SKM-1 (cell line): ENCODE measurements around the gene MSI2.

ENCODE experiments used
- DNase-seq: peaks from one replicate; lab custom pipeline; 2025; ENCODE audit not compliant: unreplicated experiment; lab: John Stamatoyannopoulos, UW

MSI2 gene

DNA sequence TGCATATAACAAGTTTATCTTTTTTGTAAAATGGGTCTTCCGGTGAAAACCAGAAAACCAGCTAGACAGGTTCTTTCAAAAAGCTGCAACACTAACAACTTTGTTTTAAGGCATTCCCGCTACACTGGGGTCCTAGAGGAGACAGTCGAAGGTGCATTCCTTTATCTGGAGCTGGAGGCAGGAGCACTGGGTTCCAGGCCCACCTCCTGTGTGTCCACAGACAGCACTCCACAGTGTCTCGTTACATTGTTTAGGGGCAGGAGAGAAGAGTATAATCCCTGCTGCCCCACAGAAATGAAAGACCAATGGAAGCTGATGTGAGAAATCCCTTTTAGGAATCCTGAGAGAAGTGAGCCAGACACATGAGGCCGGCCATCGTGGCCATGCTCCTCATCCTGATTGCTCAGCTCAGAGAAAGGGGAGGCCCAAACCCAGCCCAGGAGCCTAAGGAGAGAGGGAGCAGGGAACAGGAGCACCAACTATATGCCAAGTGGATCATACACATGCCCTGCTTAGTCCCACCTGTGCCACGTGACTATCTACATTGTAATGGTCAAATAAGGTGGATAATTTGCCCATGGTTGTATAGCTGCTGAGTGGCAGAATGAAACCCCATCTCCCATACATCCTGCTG lies 429.3 kb downstream of the MSI2 start:
- DNase-seq: no peak

DNA sequence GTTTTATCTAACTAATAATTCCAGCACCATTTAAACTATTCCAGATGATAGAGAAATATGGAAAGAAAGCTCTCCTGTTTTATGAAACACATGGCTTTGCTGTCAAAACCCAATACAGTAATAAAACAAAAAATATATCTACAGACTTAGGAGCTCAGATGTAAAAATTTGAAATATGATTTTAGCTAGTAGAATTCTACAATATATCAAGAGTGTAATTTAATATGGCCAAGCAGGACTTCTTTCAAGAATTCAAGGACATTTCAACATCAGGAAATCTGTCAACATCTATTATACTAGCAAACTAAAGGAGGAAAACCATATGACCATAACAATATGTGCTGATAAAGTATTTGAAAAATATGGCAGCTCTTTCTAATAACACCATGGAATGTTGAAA lies 431.3 kb downstream of the MSI2 start:
- no peak for DNase-seq

DNA sequence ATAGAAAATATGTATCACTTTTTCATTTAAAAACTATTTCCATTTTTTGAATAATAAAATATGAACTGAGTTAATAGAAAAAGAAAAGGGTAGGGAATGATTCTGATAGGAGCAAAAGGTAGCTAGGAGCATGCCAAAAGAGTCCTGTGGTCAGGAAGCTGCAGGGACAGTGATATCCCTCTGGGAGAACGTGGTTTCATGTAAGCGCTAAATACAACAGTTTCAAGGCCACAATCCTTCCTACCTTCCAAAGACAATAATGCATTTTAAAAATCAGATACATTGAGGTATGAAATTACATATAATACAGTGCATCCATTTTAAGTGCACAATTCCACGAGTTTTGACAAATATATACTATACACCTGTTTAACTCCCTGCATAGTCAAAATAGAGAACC lies 432.9 kb downstream of the MSI2 start:
- no peak for DNase-seq

DNA sequence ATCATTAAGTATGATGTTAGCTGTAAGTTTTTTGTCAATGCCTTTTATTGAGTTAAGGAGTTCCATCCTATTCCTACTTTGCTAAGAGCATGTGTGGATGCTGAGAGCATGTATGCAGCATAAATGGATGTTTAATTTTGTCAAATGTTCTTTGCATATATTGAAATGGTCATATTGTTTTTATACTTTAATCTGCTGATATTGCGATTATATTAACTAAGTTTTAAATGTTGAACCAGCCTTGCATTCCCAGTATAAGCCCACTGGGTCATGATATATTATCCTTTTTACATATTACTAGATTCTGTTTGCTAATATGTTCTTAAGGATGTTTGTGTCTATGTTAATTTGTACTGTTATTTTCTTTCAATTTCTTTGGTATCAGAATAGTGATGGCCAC lies 435.6 kb downstream of the MSI2 start:
- DNase-seq: no peak

DNA sequence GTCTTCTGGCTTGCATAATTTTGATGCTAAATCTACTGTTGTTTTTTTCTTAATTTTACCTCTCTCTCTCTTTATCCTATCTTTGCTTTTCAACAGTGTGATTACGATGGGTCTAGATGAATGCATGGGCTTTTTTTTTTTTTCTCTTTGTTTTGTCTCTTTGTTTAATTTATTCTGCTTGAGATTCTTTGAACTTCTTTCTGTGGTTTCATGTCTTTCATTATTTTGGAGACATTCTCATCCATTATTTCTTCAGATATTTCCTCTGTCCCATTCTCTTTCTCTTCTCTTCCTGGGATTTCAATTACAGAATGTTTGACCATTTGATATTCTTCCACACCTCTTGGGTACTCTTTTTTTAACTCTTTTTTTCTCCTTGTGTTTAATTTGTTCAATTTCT lies 436.4 kb downstream of the MSI2 start:
- DNase-seq: no peak

DNA sequence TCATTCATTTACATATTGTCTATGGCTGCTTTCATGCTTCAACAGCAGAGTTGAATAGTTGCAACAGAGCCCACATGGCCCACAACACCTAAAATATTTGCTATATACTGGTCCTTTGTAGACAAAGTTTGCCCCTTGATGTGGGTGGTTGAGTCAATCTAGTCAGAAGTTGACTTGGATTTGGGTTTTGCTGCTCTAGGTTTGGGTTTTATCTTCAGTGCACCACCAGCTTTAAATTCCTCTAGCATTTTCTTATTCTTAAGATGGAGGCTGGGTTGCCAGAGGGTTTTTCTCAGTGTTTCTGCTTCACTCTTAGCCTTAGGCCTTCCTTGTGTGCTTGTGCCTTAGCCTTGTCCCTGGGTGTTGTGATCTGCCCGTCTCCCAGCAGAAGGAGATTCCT lies 437.7 kb downstream of the MSI2 start:
- no peak for DNase-seq

DNA sequence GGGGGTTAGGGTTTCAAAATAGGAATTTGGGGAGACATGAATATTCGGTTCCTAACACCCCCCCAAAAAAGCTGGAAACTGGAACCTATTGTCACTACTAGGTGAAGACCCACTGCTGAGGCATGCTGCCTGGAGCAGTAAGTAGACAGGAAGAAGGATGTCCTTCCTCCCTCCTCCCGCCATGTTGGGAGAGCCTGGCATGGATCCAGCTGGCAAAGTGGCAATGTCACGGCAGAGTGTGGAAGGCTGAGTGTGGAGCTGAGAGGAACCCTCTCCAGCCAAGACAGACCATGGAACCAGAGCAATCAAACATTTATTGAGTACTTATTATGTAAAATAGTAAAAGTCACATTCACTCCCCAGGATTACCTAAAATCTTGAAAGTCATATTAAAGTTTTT lies 439.7 kb downstream of the MSI2 start:
- no peak for DNase-seq

DNA sequence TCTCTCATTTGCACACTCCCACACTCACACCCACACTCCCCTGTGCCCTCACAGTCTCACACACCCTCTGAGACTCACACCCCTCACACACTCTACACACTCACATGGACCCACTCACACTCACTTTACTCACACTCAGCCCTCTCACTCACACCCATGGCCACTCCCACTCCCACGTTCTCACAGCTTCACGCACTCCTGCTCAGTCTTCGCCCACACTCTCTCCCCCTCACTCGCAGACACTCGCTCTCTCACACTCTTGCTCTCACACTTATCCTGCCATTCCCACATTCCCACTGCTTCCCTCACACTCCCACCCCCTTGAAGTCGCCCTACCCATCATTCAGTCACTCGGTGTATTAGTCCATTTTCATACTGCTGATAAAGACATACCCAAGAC lies 440.9 kb downstream of the MSI2 start:
- DNase-seq: no peak

DNA sequence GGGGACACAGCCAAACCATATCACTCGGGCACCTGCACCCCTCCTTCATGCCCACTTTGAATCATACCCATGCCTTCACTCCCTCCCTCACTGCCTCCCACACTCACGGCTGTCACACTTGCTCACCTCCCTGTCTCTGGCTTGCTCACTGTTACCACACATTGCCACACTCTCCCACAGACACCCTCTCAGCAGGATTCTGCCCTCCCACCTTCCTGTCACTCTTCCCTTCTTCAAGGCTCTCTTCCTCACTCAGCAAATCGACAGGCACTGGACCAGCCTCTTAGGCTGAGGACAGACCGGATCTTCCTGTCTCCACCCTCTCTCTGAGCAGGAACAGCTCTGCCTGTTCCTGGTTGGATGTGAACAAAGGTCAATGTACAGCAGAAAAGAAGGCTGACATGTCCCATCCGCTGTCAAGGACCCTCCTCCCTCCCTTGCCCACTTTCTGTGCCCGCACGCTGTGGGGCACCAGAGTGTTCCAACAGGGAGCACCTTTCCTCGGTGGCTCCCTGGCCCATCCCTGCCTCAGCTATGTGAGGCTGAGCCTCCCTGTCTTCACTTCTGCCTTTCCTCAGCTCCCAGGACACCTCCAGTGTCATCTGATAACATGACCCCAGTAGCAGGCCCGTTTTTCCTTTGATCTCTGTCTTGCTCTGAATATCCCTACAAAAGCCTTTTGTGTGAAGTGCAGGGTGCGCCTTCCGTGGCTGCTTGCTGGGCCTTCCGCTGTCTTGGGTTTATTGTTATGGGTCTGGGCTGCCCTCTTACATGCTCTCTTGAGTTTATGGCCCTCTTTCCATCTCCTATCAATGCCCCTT lies 441.8 kb downstream of the MSI2 start:
- DNase-seq: no peak

DNA sequence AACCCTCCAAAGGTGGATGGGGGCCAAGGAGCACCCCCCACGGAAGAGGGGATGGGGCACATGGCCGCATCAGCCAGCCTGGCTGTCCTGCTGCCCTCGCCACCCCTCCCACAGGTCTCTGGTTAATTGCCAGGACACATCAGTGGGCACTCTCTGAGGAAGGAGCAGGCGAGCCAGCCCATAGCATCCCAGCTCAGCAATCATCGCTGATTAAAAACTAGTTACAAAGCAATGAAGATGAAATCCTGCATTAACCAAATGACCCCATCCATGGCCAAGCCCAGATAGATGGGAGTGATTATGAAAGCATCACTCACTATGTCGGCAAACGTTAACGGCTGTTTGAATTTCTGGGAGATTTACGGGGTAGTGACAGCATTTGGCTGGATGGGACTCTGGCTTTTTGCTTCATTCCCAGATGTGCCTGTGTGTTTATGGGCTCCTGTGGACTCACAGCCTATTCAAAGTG lies 443.5 kb downstream of the MSI2 start:
- no peak for DNase-seq

DNA sequence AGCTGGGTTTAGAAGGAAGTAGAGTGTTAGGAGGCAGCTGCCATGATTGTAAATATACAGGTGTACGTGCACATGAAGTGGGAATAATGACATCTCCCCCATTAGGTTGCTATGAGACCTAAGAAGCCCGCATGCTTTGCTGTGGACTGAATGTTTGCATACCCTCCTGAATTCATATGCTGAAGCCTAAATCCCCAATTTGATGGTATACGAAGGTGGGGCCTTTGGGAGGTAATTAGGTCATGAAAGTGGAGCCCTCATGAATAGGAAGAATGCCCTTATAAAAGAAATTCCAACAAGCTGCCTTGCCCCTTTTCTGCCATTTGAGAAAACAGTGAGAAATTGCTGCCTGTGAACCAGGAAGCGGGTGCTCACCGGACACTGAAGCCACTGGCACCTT lies 444.8 kb downstream of the MSI2 start:
- DNase-seq: no peak

DNA sequence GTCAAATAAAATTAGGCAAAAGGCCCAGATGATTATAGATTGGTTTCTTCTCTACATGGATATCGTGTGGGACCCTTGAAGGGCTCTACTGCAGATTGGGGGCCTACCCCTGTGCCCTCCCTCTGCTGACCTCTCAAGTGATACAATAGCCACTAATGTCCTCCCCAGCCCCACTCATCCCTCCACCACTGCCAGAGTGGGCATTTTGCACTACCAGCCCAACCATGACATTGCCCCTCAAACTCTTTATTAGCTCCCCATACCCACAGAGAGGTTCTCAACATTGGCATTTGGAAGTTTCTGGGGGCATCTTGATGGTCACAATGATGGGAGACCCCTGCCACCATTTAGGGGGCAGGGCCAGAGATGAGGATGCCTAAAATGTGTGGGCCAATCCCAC lies 446.9 kb downstream of the MSI2 start:
- DNase-seq: no peak

DNA sequence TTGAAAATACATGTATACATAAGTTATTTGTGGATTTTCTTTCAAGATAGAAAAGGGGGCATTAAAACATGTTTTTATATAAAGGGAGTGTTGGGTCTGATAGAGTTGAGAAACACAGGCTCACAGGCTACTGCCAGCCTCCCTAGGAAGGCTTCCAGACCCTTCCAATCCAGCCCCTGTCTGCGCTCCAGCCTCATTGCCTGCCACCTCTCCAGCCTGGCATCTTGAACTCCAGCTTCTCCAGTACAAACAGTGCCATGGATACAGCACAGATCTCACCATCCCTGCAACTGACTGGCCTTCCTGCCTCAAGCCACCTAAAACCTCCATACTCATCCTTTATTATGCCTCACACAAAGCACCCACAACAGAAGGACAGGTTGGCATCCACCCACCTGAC lies 448.1 kb downstream of the MSI2 start:
- DNase-seq: no peak

DNA sequence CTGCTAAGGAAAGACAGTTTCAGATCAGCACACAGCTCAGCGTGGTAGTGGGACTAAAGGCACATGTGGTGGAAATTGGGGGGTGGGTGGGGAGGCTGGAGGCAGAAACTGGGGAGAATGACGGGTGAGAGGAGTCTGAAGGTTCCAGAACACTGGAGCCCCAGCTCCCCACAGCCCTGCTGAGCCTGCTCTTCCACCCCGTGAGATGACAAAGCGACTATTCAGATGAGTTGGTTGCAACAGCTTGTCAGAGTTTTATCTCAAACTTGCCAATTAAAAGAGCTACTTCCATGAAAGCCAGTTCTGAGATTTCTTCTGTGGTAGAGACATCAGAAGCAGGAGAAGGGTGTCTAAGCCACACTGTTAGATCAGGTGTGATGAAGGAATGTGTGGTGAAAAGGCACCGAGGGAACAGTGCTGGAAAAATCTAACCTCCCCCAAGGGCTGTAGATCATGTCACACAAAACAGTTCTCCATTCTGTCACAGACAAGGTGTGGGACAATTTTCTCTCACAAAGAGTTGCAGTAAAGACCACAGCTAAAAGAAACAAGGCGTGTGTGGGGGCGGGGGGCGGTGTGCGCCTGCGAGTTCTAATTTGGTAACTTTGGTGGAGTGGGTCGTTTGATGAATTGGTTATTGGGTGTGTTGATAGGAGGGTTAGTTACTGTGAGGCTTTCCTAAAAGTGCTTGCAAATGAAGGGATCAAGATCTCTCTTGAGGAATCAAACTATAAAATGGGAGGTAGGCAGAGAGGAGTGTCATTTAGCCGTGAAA lies 449.8 kb downstream of the MSI2 start:
- no peak for DNase-seq

DNA sequence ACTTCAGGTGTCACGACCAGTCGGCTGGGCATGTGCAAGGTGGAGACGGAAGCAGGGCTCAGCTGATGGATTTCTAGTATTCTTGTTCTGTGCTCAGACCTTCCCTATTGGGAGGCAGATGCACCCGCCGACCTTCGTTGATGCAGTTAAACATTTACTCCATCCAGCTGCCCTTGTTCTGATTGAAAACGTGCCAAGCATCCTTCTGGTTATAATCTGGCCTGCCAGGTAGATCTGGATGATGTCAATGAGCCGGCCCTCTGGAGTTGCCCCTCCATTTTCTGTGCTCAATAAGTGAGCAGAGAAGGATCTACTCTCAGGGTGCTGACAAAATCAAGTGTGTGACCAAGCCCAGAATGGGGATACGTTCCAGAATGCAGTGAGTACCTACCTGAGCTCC lies 450.4 kb downstream of the MSI2 start:
- DNase-seq: no peak

DNA sequence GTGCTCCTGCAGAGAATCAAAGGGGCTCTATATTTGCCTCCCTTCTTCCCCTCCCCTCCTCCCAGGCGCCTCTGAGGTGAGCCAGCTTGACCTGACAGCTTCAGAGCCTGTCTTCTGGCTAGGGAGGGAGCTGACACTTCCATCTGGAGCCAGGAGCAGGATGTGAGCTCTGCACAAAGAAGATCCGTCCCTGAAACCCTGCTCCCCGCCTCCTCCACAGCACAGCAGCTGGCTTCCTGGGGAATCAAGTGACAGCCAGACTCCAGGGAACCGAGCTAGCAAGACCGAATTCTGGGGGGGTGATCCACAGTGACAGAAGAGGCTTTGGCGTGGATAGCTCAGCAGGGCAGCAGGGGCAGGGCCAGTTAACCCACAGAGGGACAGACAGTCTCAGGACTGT lies 451.6 kb downstream of the MSI2 start:
- no peak for DNase-seq

DNA sequence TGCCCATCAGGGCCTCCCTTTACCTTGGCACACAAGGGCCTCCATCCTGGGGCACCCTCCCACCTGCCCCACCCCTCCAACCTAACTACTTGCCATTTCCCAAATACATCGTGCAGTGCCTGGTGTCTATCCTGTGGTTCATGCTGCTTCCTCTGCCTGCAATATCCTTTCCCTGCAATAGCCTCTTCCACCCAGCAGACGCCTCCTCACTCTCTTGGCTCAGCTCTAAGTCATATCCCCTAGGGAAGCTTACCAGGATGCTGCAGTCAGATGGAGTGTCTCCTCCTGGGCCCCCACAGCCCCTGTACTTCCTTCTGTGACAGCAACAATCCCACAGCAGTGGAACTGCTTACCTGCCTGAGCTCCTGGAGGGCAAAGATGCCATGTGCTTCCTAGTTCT lies 452.1 kb downstream of the MSI2 start:
- DNase-seq: no peak

DNA sequence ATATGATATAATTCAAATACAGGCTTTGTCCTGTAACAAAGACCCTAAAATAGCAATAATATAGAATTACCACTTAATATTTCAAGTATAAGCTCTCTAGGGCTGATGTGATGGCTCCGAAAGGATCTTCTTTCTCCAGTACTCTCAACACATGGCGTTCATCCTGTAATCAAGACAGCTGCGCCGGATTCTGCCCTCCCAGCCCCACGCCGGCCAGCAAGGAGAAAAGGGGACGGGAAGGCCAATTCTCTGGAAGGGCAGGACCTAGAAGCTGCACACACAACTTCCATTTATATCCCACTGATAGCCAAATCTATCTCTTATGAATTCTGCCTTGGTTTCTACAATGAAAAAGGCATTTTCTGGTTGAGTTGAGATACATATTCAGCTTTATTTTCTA lies 456.8 kb downstream of the MSI2 start:
- DNase-seq: no peak

DNA sequence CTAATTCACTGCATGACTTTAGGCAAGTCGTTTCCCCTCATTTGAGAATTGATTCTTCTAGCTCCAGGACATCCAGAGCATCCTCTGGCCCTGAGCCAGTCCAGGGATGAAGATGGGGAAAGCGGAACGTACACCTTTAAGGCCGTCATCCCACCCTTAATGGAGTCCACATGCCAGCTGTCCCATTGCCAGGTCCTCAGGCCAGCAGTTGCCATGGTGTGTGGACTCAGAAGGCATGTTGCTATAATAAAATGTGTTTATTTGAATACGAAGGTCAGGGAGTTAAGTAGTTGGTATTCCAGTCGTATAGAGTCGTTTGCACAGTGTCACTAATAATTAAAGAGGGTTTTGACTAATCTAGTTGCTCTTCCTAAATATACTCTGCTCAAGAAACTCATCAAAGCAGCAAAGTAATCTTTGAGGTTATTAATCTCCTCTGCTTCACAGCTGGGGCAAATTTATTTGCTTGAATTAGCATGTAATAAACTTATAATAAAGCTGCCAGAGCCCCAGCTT lies 458.4 kb downstream of the MSI2 start:
- DNase-seq: no peak

DNA sequence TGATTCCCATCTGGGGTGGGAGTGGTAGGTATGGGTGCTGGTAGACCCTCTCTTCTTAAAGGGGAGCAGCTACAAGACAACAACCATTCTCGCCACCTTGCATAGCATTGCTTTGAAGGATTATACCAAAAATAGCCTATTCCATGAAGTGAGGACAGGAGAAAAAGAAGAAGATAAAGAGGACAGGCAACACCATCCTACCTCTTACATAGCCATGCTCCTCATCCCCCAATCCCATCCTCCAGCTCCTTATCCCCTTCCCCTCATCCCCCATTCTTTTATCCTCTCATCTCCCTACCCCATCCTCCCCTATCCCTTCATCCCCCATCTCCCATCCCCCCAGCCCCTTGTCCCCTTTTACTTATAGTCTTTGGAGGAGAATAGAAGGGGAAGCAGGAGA lies 459.7 kb downstream of the MSI2 start:
- no peak for DNase-seq

DNA sequence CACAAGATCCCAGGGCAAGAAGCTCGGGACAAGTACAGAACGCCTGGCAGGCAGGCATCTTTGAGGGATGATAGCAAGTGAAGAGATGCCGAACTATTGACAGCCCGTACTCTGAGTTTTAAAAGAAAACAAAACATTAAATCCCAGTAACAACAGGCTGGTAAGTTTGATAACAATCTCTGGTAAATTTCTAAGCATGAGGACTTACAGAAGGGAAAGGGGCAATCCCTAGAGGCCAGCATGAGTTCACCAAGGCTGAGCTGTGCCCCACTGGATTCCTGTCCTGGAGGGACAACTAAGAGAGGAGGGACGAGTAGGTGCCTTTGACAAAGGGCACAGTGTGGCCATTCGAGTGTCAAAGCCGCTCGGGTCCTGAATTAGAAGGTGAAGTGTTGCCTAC lies 462.6 kb downstream of the MSI2 start:
- DNase-seq: no peak
